ENCODE measurements around the gene PTGES3. TPM values are rescaled to one million over a fixed set of nuclear protein-coding genes. Genes with fewer than 3 reads are reported as not detected.
A peak's percentile ranks its signal among the peaks of the same experiment; 100 is the strongest.

PTGES3 gene
- total RNA-seq, 6 experiments from 2014 or later = 70.0 to 184 (median 81.8) TPM

DNA sequence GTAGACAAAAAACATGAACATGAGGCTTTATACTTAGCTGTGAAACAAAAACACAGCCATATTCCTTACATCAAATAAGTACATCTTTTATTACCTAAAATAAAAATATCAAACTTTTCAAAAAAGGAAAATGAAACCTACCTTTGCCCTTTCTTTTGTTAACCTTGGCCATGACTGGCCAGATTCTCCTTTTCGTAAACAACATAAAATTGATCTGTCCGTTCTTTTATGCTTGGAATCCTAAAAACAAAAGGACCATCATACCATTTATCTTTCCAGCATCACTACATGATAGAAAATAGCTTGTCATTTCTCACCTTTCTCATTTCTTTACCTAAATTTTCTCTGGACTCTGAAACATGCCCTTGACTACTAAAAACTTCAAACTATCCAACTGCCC lies 16.5 kb downstream of the PTGES3 start:
- H3K4me1 ChIP-seq = peaks cover 0 to 29% (median 9%) of the 10 kb centered on the region in 4 donors
- WGBS (ENCODE audit: insufficient coverage, low coverage, low lambda C conversion rate, missing lambda C conversion rate) = 17% methylated on average over 2 of the region's 2 CpGs
- no peaks in the 10 kb centered on the region for H3K27me3 ChIP-seq
- peaks cover 0 to 61% (median 11%) of the 10 kb centered on the region in 4 donors for H3K36me3 ChIP-seq
- no peak overlapping the region for H3K4me3 ChIP-seq
- TF ChIP-seq POLR2A (IDR thresholded peaks at IDR 0.05) (no peak), CTCF (IDR thresholded peaks at IDR 0.05) (no peak)
- peak overlapping the region in 2 of 3 donors; percentile 22 to 33 for H3K27ac ChIP-seq
- ATAC-seq = peak in 3 of 4 donors; percentile 34 to 56 (median 55)
- no peaks in the 10 kb centered on the region for H3K9me3 ChIP-seq
- DNase-seq = no peak
- intact Hi-C loops (cut with DNase I) = no loop called here

- peaks cover 0 to 69% (median 15%) of the 10 kb centered on the region in 4 donors for H3K36me3 ChIP-seq
- WGBS (ENCODE audit: insufficient coverage, low coverage, low lambda C conversion rate, missing lambda C conversion rate) = 72% methylated on average over 4 of the region's 4 CpGs
- TF ChIP-seq CTCF (IDR thresholded peaks at IDR 0.05) = no peak
- no peak for TF ChIP-seq POLR2A (IDR thresholded peaks at IDR 0.05)
- no peaks in the 10 kb centered on the region for H3K27me3 ChIP-seq
- intact Hi-C loops (cut with DNase I) = no loop called here
- ATAC-seq (no peak), DNase-seq (no peak)
- no peak overlapping the region for H3K4me3 ChIP-seq
- peak overlapping the region in 1 of 3 donors; percentile 8 for H3K27ac ChIP-seq
- H3K9me3 ChIP-seq = no peaks in the 10 kb centered on the region
- peaks cover 0 to 29% (median 9%) of the 10 kb centered on the region in 4 donors for H3K4me1 ChIP-seq
These were observed 17.2 kb downstream of the PTGES3 start for GRCh38 chr12:56670836-56671235.

DNA sequence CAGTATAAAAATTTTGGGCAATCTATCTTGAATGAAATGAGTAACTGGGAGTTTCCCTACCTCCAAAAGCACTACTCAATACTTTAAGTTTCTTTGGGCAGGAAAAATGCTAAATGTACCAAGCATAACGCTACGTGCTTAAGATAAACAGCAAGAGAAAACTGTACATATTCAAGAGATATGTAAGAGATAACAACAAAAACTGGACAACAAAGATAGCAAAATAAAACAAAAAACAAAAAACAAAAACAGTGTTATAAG lies 20.0 kb downstream of the PTGES3 start:
- ATAC-seq (no peak), DNase-seq (no peak)
- TF ChIP-seq POLR2A (IDR thresholded peaks at IDR 0.05) = no peak
- H3K27ac ChIP-seq = no peak overlapping the region
- peaks cover 0 to 91% (median 27%) of the 10 kb centered on the region in 4 donors for H3K36me3 ChIP-seq
- no peaks in the 10 kb centered on the region for H3K9me3 ChIP-seq
- 93% methylated on average over 2 of the region's 2 CpGs for WGBS (ENCODE audit: insufficient coverage, low coverage, low lambda C conversion rate, missing lambda C conversion rate)
- H3K4me3 ChIP-seq = no peak overlapping the region
- peaks cover 0 to 16% (median 7%) of the 10 kb centered on the region in 4 donors for H3K4me1 ChIP-seq
- intact Hi-C loops (cut with DNase I) = no loop called here
- no peaks in the 10 kb centered on the region for H3K27me3 ChIP-seq

- Histone ChIP-seq H3K36me3 (peaks cover 0 to 40% (median 16%) of the 10 kb centered on the region in 4 donors), H3K27ac (no peak overlapping the region), H3K4me3 (no peak overlapping the region), H3K27me3 (no peaks in the 10 kb centered on the region), H3K9me3 (no peaks in the 10 kb centered on the region), H3K4me1 (no peaks in the 10 kb centered on the region)
- intact Hi-C loops (cut with DNase I) = no loop called here
- whole genome bisulfite sequencing (ENCODE audit: insufficient coverage, low coverage, low lambda C conversion rate, missing lambda C conversion rate) = 78% methylated on average over 8 of the region's 13 CpGs
- no peak for ATAC-seq
- TF ChIP-seq CTCF (IDR thresholded peaks at IDR 0.05) (no peak), POLR2A (IDR thresholded peaks at IDR 0.05) (no peak)
- no peak for DNase-seq
These were observed 26.0 kb downstream of the PTGES3 start for GRCh38 chr12:56661979-56662638.

DNA sequence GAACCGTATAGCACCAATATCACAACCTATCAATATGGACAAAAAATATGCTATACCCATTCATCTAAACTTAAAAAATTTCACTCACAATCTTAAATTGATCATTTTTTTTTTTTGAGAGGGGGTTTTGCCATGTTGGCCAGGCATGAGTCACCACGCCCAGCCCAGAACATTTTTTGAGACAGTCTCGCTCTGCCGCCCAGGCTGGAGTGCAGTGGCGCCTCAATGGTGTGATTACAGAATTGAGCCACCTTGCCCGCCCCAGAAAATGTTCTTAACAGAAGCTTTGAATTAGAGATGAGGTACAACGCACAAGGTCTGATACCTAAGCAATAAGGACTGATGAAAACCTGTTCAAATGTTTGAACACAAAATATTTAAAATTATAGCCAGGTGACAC lies 26.5 kb downstream of the PTGES3 start:
- WGBS (ENCODE audit: insufficient coverage, low coverage, low lambda C conversion rate, missing lambda C conversion rate) = 99% methylated on average over 7 of the region's 7 CpGs
- TF ChIP-seq POLR2A (IDR thresholded peaks at IDR 0.05) = no peak
- no peak for TF ChIP-seq CTCF (IDR thresholded peaks at IDR 0.05)
- H3K4me3 ChIP-seq = no peak overlapping the region
- no peaks in the 10 kb centered on the region for H3K27me3 ChIP-seq
- peaks cover 0 to 34% (median 16%) of the 10 kb centered on the region in 4 donors for H3K36me3 ChIP-seq
- H3K9me3 ChIP-seq = no peaks in the 10 kb centered on the region
- H3K4me1 ChIP-seq = no peaks in the 10 kb centered on the region
- intact Hi-C loops (cut with DNase I) = no loop called here
- no peak overlapping the region for H3K27ac ChIP-seq
- DNase-seq = no peak
- no peak for ATAC-seq
